GM19025 (cell line): ENCODE measurements around the gene UBE3C.
A peak's percentile ranks its signal among the peaks of the same experiment; 100 is the strongest.
"Not testable (repeated sequence)": the region's sequence is repeated elsewhere in the genome, so short reads cannot be mapped to it uniquely, and the experiment has no call there.

Source experiments
- ATAC-seq: cut with Tn5 transposase; IDR thresholded peaks from one replicate; pipeline ENCODE4 v1.9.1; 2021; ENCODE audit warnings: mild to moderate bottlenecking, low read depth, moderate library complexity; ENCODE audit not compliant: unreplicated experiment

The UBE3C gene

GRCh38 chr7:157269341-157270059, 130.8 kb downstream of the UBE3C start:
- ATAC-seq, result no peak

- ATAC-seq, result no peak
Observed at GRCh38 chr7:157270060-157270444, 131.3 kb downstream of the UBE3C start.

DNA sequence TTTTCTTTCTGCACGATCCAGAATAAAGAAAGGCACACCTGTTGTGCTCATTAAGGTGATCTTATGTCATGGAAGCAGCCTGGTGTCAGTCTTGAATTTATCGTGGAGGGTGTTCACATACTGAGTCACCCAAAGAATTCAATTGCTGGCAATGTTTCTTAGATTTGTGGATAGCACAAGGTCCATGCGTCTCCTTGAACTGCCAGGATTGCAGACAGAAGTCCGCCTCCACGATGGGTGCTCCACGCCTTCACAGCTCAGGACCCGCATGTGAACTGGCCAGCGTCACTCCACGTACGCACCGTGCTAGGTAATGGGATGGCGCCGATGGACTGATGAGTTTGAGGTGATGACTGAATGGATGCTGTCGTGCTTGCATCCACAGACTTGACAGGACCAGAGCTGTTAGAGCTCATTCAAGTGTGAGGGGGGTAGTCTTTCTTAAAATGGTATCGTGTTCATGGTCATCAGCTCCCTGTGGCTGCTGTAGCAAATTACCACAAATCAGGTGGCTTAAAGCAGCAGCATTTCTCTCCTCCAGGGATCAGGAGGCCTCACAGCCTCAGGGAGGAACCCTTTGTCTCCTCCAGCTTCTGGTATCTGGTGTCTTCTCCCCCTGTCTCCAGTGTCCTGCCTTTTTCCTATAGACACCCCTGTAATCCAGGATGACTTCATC, 132.7 kb downstream of the UBE3C start:
- ATAC-seq, result no peak

DNA sequence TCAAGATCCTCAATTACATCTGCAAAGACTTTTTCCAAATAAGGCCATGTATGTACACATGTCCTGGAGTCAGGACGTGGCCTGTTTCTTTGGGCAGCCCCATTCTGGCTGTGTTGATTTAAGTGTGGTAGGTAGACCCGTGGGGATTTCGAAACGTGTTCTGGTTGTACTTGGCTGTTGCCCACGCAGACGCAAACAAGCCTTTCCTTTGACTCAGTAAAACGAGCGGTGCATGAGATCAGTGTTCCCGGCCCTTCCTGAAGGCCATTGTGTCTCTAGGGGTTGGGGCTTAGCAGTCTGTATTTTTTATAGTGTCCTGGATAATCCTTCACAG, 133.2 kb downstream of the UBE3C start:
- ATAC-seq, result no peak

DNA sequence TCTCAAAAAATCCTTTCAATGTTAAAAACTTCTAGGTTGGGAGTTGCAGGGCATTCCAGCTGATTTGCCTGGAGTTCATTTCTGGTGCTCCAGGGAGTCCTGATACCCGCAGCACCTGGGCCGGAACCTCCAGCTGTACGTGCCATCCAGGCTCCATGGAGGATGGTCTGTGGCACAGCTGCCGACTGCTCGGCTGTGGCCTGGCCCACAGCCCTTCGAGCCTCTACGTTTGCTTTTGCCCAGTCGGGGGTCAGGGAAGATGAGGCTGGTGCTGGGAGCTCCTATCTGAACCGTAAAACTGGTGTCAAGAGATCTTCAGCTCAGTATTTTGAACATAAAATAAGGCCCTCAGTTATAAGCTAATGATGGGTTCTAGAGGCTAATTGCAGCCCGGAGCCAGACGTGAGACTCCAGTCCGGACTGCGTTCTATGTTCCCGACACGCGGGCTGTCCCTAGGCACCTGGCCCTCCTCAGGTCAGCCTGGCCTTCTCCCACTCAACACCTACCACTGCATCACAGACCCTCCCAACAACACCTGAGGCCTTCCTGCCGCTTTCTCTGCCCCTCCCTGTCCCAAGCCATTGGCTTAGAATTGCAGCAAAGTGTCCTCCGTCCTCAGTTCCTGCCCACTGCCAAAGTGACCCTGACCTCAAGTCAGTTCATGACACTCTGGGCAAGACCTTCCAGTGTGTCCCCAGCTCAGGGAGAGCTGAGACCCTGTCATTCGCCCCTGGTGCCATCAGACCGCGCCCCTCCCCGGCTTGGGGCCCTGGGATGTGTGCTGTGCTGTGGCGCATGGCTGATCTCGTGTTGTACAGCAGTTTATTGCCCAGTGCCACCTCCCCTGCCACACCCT, 133.9 kb downstream of the UBE3C start:
- ATAC-seq, result no peak

GRCh38 chr7:157273208-157274093, 134.7 kb downstream of the UBE3C start:
- ATAC-seq, result peak; percentile 71

DNA sequence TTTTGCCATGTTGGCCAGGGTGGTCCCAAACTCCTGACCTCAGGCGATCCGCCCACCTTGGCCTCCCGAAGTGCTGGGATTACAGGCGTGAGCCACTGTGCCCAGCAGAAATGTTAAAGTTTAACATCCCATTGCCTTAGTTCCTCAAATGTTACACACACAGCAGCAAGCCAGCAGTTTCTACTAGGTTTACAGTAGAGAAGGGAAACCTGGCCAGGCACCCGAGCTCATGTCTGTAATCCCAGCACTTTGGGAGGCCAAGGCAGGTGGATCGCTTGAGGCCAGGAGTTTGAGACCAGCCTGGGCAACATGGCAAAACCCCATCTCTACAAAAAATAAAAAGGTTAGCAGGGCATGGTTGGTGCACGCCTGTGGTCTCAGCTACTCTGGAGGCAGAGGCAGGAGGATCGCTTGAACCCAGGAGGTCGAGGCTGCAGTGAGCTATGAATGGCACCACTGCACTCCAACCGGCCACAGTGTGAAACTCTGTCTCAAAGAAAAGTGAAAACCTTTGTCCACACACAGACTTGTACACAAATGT, 135.4 kb downstream of the UBE3C start:
- ATAC-seq, result not testable (repeated sequence)

DNA sequence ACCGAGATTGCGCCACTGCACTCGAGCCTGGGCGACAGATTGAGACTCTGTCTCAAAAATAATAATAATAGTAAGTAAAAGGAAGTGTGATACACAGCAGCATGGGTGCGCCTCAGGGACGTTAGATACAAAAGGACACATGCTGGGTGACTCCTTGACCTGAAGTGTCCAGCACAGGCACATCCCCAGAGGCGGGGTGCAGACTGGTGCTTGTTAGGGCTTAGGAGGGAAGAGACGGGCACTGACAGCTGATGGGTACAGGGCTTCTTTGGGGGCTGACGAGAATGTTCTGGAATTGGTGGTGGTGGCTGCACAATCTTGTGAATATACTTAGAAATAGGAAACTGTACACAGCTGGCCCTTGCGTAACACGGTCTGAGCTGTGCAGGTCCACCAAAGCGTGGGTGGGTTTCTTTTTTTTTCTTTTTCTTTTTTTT, 136.3 kb downstream of the UBE3C start:
- ATAC-seq, result no peak

GRCh38 chr7:157276091-157276561, 137.4 kb downstream of the UBE3C start:
- ATAC-seq, result no peak

- no peak for ATAC-seq
Observed at GRCh38 chr7:157276731-157277562, 138.2 kb downstream of the UBE3C start.

- not testable (repeated sequence) for ATAC-seq
Observed at GRCh38 chr7:157277568-157277967, 138.8 kb downstream of the UBE3C start.

DNA sequence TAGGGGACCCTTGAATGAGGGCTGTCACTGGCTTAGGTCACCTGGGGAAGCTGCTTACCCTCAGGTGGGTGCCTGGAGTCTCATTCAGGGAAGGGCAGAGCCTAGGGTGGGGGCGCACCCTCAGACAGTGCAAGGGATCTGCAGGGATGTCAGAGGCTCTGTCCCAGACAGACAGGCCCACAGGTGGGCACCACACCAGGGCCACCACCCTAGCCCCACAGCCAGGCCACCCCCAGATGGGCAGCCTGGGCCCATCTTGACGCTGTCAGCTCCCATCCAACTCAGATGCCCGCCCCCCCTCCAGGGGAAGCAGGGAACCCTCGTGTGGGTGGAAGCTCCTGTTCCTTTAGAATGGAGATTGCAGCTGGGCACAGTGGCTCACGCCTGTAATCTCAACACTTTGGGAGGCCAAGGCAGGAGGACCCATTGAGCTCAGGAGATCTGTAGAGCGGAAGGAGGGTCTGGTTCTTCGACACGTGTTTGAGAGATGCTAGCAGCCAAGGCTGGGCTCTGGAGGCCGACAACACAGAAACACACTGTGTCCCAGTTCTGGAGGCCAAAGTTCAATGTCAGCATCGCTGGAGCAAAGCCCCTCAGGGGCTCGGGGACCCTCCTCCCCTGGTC, 139.6 kb downstream of the UBE3C start:
- no peak for ATAC-seq

- peak; percentile 84 for ATAC-seq
Observed at GRCh38 chr7:157278791-157279724, 140.3 kb downstream of the UBE3C start.

GRCh38 chr7:157279741-157280215, 141.1 kb downstream of the UBE3C start:
- no peak for ATAC-seq

DNA sequence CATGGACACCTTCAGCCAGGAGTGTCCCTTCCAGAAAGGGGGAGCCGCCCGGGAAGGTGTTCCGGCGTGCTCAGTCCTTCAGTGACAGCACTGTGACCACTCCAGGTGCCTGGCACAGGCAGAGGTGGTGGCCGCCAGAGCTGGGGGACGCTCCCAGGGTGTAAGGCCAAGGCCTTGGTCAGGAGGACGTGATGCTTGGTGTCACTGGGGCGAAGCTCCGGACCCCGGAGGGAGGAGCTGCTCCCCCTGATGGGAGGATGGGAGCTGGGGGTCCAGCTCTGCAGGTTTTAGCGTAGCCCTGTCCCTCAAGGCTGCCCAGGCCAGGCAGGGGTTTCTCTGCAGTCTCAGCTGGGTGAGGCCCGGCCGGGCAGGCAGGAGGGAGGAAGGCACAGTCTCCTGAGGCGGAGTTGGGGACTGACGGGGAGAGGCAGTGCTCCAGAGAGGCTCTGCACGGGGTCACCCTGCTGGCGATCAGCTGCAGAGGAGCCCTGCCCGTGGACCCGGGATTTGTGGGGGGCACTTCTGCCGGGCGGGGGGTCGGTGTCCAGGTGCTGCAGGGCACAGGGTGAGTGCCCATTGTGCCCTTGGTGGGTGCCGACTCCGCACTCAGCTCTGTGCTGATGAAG, 141.6 kb downstream of the UBE3C start:
- ATAC-seq, result no peak

GRCh38 chr7:157281221-157281998, 142.7 kb downstream of the UBE3C start:
- no peak for ATAC-seq
